Stimulated activated CD8-positive, alpha-beta memory T cell treated with anti-CD3 and anti-CD28 coated beads, Interleukin-15, amount 100 ng/mL, for 4 hours (primary cell): ENCODE results near the gene DRAP1.
"Not testable (repeated sequence)": the region's sequence is repeated elsewhere in the genome, so short reads cannot be mapped to it uniquely, and the experiment has no call there.

Source experiments
- DNase-seq, 2 donors: peaks; one replicate each; pipeline ENCODE4 v3.0.0-alpha.2; 2020; ENCODE audit warnings: low read depth in 2 of 2

Gene DRAP1

DNA sequence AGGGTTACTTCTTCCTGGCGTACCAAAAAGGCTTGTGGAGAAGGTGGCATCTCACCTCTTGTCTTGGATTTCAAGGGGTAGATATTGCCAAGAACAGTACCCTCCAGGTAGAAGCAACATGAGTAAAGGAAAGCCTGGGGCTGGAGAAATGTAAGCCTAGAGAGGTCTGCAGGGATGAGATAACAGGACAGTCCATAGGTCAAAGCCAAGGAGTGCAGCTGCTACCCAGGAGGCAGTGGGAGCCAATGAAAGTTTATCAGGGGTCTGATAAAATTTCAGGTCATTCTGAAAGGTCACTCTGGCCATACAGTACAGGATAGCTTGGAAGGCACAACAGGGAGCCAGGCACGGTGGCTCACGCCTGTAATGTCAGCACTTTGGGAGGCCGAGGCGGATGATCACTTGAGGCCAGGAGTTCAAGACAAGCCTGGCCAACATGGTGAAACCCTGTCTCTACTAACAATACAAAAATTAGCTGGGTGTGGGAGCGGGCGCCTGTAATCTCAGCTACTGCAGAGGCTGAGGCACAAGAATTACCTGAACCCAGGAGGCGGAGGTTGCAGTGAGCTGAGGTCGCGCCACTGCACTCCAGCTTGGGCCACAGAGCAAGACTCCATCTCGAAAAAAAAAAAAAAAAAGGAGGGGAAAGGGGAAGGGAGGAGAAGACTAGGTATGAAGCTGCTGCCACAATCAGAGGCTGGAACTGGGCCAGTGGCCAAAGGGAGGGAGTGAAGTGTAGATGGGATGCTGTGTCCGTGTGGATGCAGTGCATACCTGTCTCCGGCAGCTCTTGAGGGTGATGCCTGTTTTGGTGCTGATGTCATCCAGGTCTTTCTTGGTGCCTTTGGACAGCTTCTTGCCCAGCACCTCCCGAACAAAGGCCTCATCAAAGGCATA is 32.2 kb upstream of the DRAP1 start:
- no peak for DNase-seq

DNA sequence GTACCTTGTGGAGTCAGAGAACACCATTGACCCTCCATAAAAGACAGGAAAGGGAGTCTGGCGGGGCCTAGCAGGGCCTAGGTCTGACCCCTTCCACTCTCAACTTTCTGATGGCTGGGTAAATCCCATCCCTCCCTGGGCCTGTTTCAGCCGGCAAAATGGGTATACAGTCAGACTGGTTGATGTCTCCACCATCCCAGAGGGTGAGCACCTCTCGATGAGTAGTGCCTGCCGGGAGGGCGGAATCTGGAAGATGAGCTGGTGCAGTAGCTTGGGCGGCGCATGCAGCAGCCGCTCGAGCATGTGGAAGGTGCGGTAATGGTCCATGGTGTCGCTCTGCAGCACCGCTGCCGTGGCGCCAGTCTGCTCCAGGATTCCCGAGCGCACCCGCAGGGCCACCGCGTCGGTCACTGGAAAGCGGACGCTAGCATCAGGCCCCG is 31.5 kb upstream of the DRAP1 start:
- no peak for DNase-seq

- peak; percentile 90 to 92 for DNase-seq
These were observed 30.9 kb upstream of the DRAP1 start, which contains the start of gene FIBP for GRCh38 chr11:65888163-65888814. Gene FIBP (minus strand): TSS chr11:65888471. CDS start chr11:65888418, 53 bp downstream.

- peak; percentile 97 to 98 for DNase-seq
These were observed 28.7 kb upstream of the DRAP1 start, which contains the start of gene CCDC85B for GRCh38 chr11:65890324-65891218. Gene CCDC85B (plus strand): TSS chr11:65890673. CDS start chr11:65890784, 111 bp downstream.

DNA sequence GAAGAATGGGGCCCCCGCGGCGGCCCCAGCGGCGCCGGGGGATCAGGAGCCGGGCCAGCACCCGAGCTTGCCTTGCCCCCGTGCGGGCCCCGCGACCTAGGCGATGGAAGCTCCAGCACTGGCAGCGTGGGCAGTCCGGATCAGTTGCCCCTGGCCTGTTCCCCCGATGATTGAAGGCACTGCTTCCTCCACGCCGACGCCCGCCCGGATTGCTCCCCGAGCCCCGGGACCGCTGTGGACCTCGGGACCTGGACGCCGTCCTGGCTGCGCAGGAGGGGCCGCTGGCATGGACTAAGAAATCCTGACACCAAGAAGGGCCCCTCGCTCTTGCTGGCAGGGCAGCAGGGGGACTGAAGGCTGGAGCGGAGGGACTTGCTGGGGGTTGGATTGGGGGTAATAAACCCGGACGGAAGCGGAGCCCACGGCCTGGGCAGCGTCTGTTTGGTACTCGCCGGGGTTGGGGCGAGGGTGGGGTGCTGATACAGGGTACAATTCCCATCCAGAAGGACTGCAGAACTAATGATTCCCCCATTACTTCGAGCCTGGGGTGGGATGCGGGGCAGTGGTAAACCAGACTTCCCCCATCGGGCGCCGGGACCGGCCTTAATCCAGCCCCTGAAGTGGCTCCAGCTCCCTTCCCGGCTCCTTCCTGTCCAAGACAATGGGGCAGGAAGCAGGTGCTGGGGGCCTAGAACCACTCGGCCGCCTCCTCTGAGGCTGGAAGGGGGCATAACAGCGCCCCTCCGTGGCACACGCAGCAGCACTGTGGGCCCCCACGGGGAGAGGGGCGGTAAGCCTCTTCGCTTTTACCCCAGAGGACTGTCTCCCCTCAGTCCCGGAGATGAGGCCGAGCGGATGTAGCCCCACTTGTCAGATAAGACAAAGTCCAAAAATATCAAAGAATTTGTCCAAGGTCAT is 27.7 kb upstream of the DRAP1 start:
- no peak for DNase-seq

DNA sequence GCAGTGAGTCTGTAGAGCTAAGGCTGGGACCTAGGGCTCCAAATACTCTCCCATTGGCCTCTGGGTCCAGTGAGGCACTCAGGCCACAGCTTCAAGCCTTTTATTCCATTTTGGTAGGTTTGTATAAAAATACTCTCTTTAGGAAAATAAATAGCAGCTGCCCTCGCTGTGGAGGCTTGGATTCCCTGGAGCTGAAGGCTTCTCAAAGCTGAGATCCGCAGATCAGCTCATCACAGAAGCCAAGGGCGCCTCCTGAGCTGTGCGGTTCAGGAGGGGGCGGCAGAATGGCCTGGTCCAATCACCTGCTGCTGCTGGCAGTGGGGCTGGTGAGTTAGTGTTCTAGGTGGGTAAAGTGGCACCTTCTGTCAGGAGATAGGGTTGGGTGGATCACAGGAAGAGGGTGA is 27.1 kb upstream of the DRAP1 start:
- DNase-seq = not testable (repeated sequence)

DNA sequence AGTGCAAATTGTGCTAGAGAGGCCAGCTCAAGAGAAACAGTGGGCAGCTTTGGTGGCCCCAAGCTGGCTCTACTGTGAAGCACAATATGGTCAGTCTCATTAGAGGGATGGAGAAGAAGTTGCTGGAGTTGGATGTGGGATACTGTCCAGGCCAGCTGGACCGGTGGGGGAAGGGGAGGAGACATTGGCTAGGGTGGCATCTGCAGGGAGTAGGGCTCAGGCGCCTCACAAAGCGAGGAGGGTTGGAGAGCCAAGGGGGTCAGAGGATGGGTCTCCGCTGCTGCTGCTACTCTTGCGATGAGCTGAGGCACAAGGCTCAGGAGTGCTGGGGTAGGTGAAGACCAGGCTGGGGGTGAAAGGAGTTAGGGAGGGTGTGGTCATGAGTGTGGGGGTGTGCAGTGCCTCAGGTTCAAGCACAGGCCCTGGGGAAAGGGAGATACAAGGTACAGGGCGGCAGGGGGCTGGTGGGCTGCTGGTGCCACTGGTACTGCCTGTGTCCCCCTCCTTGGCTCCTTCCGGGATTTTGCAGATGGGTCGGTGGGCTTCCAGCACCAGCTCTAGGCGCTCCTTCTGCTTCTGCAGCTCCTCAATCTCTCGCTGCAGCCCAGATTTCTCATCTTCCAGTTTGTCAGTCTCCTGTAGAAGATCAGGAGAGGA is 26.4 kb upstream of the DRAP1 start:
- DNase-seq = no peak

DNA sequence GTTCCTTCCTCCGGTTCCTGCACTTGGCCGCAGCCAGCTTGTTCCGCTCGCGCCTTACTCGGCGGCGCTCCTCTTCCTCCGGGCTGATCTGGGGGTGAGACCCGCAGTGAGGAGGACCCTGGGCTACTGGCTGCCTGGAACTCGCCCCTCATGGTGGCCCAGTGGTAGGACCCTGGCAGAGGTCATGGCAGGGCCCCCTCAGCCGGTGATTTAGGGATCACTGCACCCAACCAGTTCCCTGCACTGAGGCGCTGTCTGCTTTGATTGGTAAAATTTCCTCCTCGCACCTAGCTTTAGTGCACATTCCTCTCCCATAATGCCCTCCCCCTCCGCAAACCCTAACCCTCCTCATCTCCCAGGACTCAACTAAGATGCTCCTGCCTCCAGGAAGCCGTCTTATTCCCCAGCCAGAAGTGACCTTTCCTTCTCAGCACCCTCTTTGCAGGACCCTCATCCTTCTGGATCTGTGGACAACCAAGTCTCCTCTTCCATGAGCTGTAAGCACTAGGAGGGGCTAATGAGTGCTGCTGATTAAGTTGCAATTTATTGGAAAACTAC is 25.1 kb upstream of the DRAP1 start:
- DNase-seq = no peak

DNA sequence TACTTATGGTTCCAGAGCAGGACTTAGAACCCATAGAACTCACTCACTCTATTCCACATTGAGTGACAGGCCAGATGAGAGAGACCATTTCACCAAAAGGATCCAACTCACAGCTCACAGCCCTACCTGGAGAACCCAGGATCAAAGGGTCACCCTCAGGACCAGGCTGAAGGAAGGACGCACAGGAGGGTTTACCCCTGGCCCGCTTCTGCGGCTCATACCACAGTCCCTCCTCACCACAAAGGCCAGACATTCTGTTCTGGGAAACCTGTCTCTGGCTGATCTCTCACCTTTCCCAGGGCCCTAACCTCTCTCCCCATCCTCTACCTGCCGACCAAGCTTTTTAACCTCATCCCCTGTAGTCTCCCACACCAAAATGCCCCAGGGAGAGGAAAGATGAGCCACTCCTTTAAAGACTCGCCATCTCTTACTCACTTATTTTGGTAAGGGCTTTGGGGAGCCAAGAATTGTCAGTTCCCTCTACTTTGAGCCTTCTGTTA is 23.7 kb upstream of the DRAP1 start:
- DNase-seq = no peak

DNA sequence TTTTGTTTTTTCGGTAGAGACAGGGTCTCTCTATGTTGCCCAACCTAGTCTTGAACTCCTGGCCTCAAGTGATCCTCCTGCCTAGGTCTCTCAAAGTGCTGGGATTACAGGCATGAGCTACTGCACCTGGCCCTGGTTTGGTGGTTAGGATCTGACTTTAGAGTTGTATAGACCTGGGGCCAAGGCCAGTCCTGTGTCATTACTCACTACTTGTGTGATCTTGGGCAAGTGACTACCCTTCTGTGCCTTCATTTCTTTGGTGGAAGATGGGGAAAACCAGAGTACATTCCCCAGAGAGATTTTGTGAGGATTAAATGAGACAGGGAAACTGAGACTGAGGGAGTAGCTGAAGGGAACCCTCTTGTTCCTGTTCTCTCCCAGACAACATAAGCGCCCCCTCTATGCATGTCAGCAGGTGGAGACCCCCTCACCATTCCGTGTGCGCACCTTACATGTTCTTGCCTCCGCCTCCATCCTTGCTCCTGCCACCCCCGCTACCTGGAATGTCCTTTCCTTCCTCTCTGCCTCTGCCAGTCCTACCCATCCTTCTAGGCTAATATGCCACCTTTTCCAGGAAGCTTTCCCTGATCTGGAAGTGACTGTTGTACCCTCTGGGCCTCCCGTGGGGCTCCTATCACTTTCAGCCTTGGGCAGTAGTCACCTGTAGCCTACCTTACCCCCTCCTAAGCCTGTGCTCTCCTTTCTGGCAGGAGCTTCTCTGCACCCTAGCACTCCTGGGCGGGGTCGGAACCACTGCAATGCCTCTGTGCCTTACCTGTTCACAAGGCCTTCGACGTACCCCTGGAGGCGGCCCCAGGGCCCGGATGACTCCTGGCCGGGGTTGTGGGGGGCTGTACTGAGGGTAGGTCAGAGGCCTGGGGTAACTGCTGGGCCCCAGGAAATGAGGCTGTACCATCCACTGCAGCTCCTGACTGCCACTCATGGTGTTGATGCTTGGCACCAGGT is 22.9 kb upstream of the DRAP1 start:
- no peak for DNase-seq

GRCh38 chr11:65897020-65897471 is 22.2 kb upstream of the DRAP1 start:
- DNase-seq = no peak

DNA sequence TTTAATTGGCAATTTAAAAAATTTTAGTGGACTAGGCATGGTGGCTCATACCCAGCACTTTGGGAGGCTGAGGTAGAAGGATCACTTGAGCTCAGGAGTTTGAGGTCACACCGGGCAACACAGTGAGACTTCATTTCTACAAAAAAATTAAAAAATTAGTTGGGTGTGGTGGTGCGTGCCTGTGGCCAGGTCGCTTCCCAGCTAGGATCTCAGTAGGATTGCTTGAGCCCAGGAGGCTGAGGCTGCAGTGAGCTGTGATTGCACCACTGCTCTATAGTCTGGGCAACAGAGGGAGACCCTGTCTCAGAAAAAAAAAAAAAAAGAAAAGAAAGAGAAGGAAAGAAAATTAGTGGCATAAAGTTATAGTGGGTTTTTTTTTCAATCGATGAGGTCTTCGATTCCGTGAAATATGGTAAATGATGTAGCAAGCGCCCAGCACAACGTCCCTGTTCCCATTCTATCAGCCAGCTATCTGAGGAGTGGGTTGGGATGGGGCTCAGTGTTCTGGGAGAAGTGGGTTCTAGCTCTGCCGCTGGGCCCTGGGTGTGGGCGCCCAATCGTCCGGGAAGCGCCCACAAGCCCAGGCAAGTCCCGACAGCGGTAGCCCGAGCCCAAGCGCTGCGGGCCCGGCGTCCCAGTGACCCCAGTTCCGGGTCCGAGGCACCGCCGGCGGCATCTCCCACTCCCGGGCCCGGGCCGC is 20.4 kb upstream of the DRAP1 start:
- DNase-seq = no peak

GRCh38 chr11:65899356-65900124 is 19.7 kb upstream of the DRAP1 start:
- peak; percentile 67 to 68 for DNase-seq

- DNase-seq = peak; percentile 90 to 91
These were observed 18.9 kb upstream of the DRAP1 start, which contains the start of gene FOSL1 for GRCh38 chr11:65900125-65900898. Gene FOSL1 (minus strand): TSS chr11:65900388. CDS start chr11:65900339, 49 bp downstream.

DNA sequence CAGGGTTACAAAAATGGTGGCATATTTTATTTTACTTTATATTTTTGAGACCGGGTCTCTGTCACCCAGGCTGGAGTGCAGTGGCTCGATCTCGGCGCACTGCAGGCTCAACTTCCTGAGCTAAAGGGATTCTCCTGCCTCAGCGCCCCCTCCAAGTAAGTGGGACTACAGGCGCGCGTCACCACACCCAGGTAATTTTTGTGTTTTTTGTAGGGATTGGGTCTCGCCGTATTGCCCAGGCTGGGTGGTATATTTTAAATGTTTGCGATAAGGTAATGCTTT is 18.4 kb upstream of the DRAP1 start:
- DNase-seq = no peak

GRCh38 chr11:65903068-65903481 is 16.2 kb upstream of the DRAP1 start:
- no peak for DNase-seq
